Measurements from ENCODE around the gene ONECUT3. TPM values are rescaled to one million over a fixed set of nuclear protein-coding genes. Genes with fewer than 3 reads are reported as not detected.

Gene ONECUT3
- total RNA-seq, 5 donors from 2014 or later (not counting 1 experiment from before 2014, with no cell fraction given) = 0.03 TPM; not detected in 3

DNA sequence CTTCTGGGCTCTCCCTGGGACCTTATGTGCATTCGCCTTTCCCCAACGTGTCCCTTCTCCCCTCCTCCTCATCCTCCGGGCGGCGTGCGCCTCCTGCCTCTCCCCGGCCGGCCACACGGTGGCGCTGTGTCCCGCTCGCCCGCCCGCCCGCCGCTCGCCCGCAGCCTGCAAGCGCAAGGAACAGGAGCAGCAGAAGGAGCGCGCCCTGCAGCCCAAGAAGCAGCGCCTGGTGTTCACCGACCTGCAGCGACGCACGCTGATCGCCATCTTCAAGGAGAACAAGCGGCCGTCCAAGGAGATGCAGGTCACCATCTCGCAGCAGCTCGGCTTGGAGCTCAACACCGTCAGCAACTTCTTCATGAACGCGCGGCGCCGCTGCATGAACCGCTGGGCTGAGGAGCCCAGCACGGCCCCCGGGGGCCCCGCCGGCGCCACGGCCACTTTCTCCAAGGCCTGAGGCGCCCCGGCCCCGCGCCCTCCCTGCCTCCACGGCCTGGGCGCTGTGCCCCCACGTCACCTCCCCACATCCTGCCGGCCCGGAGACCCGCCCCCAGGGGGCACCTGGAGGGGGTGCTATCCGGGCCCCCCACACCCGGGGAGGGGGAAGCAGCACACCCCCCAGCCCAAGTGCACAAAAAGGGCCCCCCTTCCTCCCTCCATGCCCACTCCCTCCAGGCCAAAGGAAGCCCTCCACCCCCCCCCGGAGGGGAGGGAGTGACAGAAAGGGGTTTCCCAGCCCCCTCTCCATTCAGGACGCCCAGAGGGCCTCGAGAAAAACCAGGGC is 21.9 kb downstream of the ONECUT3 start:
- Mint-ChIP-seq H3K4me1 (peaks cover 0 to 6% (median 1%) of the 10 kb centered on the region in 3 donors), H3K27me3 (peaks cover 48 to 74% of the 10 kb centered on the region in 2 donors), H3K36me3 (no peaks in the 10 kb centered on the region), H3K9me3 (peaks cover 0 to 15% (median 12%) of the 10 kb centered on the region in 3 donors), H3K4me3 (no peak overlapping the region), H3K27ac (no peak overlapping the region)
- H3K36me3 ChIP-seq (ENCODE audit: control insufficient read depth in 2 of 2, extremely low read depth in 1 of 2, insufficient read depth in 1 of 2, low read length in 1 of 2) = no peaks in the 10 kb centered on the region
- no peak overlapping the region for H3K4me3 ChIP-seq (ENCODE audit: control insufficient read depth in 1 of 2, extremely low read depth in 1 of 2, low read length in 1 of 2)
- peaks cover 0 to 10% of the 10 kb centered on the region in 2 experiments for H3K4me1 ChIP-seq (ENCODE audit: control insufficient read depth in 1 of 2, extremely low read depth in 1 of 2, insufficient read depth in 2 of 2, low read length in 2 of 2)
- DNase-seq = peak in 1 of 35 experiments; percentile 32
- 23% methylated on average over 34 of the region's 59 CpGs for WGBS (ENCODE audit: insufficient coverage)
- H3K27ac ChIP-seq (ENCODE audit: low read length) = no peak overlapping the region
- POLR2A ChIA-PET = no interaction called here
- CTCF ChIA-PET = no interaction called here
- H3K9me3 ChIP-seq = peaks cover 2% of the 10 kb centered on the region
- peaks cover 9 to 91% of the 10 kb centered on the region in 2 experiments for H3K27me3 ChIP-seq (replicated peaks in 1 of 2; ENCODE audit: control insufficient read depth in 2 of 2, extremely low read depth in 1 of 2, insufficient read depth in 2 of 2, low read length in 1 of 2)
- ATAC-seq (replicated peaks in 1 of 4) = no peak

GRCh38 chr19:1775951-1776605 is 22.8 kb downstream of the ONECUT3 start:
- no peak for DNase-seq
- Mint-ChIP-seq H3K4me1 (peaks cover 0 to 6% (median 1%) of the 10 kb centered on the region in 3 donors), H3K9me3 (peaks cover 0 to 6% (median 6%) of the 10 kb centered on the region in 3 donors), H3K4me3 (no peak overlapping the region), H3K27ac (no peak overlapping the region), H3K36me3 (no peaks in the 10 kb centered on the region), H3K27me3 (peaks cover 43 to 75% of the 10 kb centered on the region in 2 donors)
- POLR2A ChIA-PET = no interaction called here
- WGBS (ENCODE audit: insufficient coverage) = 5% methylated on average over 25 of the region's 50 CpGs
- peaks cover 12 to 94% of the 10 kb centered on the region in 2 experiments for H3K27me3 ChIP-seq (replicated peaks in 1 of 2; ENCODE audit: control insufficient read depth in 2 of 2, extremely low read depth in 1 of 2, insufficient read depth in 2 of 2, low read length in 1 of 2)
- no peak overlapping the region for H3K27ac ChIP-seq (ENCODE audit: low read length)
- H3K4me1 ChIP-seq (ENCODE audit: control insufficient read depth in 1 of 2, extremely low read depth in 1 of 2, insufficient read depth in 2 of 2, low read length in 2 of 2) = peaks cover 0 to 10% of the 10 kb centered on the region in 2 experiments
- no peak for ATAC-seq (replicated peaks in 1 of 4)
- H3K9me3 ChIP-seq = peaks cover 2% of the 10 kb centered on the region
- no peak overlapping the region for H3K4me3 ChIP-seq (ENCODE audit: control insufficient read depth in 1 of 2, extremely low read depth in 1 of 2, low read length in 1 of 2)
- no peaks in the 10 kb centered on the region for H3K36me3 ChIP-seq (ENCODE audit: control insufficient read depth in 2 of 2, extremely low read depth in 1 of 2, insufficient read depth in 1 of 2, low read length in 1 of 2)
- CTCF ChIA-PET = interaction anchor here (0.5 to 0.7 kb wide), 2 partner anchors 321 to 433 kb away, joined by 5 to 8 read pairs; no protein-coding TSS in a partner anchor

GRCh38 chr19:1776606-1777147 is 23.4 kb downstream of the ONECUT3 start:
- H3K36me3 ChIP-seq (ENCODE audit: control insufficient read depth in 2 of 2, extremely low read depth in 1 of 2, insufficient read depth in 1 of 2, low read length in 1 of 2) = no peaks in the 10 kb centered on the region
- Mint-ChIP-seq H3K4me3 (no peak overlapping the region), H3K27me3 (peaks cover 38 to 73% of the 10 kb centered on the region in 2 donors), H3K4me1 (peaks cover 0 to 6% (median 1%) of the 10 kb centered on the region in 3 donors), H3K27ac (no peak overlapping the region), H3K9me3 (no peaks in the 10 kb centered on the region), H3K36me3 (no peaks in the 10 kb centered on the region)
- 5% methylated on average over 21 of the region's 23 CpGs for WGBS (ENCODE audit: insufficient coverage)
- H3K9me3 ChIP-seq = peaks cover under 1% of the 10 kb centered on the region
- H3K27me3 ChIP-seq (replicated peaks in 1 of 2; ENCODE audit: control insufficient read depth in 2 of 2, extremely low read depth in 1 of 2, insufficient read depth in 2 of 2, low read length in 1 of 2) = peaks cover 12 to 97% of the 10 kb centered on the region in 2 experiments
- DNase-seq = no peak
- ChIA-PET POLR2A (interaction anchor here in 1 of 2 donors (0.7 kb wide), 1 partner anchor 141 kb away, joined by 3 read pairs; no protein-coding TSS in a partner anchor), CTCF (interaction anchor here in 1 of 2 donors (0.6 kb wide), 1 partner anchor 618 kb away, joined by 3 read pairs; no protein-coding TSS in a partner anchor)
- ATAC-seq (replicated peaks in 1 of 4) = no peak
- H3K4me1 ChIP-seq (ENCODE audit: control insufficient read depth in 1 of 2, extremely low read depth in 1 of 2, insufficient read depth in 2 of 2, low read length in 2 of 2) = peaks cover 0 to 10% of the 10 kb centered on the region in 2 experiments
- H3K4me3 ChIP-seq (ENCODE audit: control insufficient read depth in 1 of 2, extremely low read depth in 1 of 2, low read length in 1 of 2) = no peak overlapping the region
- no peak overlapping the region for H3K27ac ChIP-seq (ENCODE audit: low read length)

DNA sequence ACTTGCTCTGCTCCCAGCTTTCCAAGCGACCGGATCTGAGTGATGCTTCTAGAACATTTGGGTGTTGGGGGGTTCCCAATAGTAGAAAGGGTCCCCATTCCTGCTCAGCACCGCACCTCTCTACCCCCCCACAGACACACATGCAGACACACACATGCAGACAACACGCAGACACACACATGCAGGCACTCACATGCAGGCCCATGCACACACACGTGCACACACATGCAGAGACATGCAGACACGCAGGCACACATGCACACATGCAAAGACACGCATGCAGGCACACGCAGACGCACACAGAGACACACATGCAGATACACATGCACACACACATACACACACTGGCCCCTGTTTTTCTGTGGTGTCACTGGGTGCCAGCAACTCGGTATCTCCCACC is 23.8 kb downstream of the ONECUT3 start:
- DNase-seq (no peak), ATAC-seq (replicated peaks in 1 of 4) (no peak)
- Histone ChIP-seq H3K4me1 (ENCODE audit: control insufficient read depth in 1 of 2, extremely low read depth in 1 of 2, insufficient read depth in 2 of 2, low read length in 2 of 2) (peaks cover 0 to 10% of the 10 kb centered on the region in 2 experiments), H3K4me3 (ENCODE audit: control insufficient read depth in 1 of 2, extremely low read depth in 1 of 2, low read length in 1 of 2) (no peak overlapping the region), H3K9me3 (no peaks in the 10 kb centered on the region), H3K36me3 (ENCODE audit: control insufficient read depth in 2 of 2, extremely low read depth in 1 of 2, insufficient read depth in 1 of 2, low read length in 1 of 2) (no peaks in the 10 kb centered on the region), H3K27ac (ENCODE audit: low read length) (no peak overlapping the region), H3K27me3 (replicated peaks in 1 of 2; ENCODE audit: control insufficient read depth in 2 of 2, extremely low read depth in 1 of 2, insufficient read depth in 2 of 2, low read length in 1 of 2) (peaks cover 12 to 97% of the 10 kb centered on the region in 2 experiments)
- Mint-ChIP-seq H3K36me3 (no peaks in the 10 kb centered on the region), H3K27ac (no peak overlapping the region), H3K27me3 (peaks cover 38 to 74% of the 10 kb centered on the region in 2 donors), H3K4me1 (peaks cover 0 to 6% (median 1%) of the 10 kb centered on the region in 3 donors), H3K9me3 (no peaks in the 10 kb centered on the region), H3K4me3 (peak overlapping the region in 1 of 3 donors; percentile 31)
- WGBS (ENCODE audit: insufficient coverage) = 69% methylated on average over 8 of the region's 10 CpGs
- ChIA-PET CTCF (interaction anchor here in 1 of 2 donors (0.6 kb wide), 1 partner anchor 617 kb away, joined by 3 read pairs; no protein-coding TSS in a partner anchor), POLR2A (interaction anchor here in 1 of 2 donors (0.7 kb wide), 1 partner anchor 142 kb away, joined by 3 read pairs; no protein-coding TSS in a partner anchor)

DNA sequence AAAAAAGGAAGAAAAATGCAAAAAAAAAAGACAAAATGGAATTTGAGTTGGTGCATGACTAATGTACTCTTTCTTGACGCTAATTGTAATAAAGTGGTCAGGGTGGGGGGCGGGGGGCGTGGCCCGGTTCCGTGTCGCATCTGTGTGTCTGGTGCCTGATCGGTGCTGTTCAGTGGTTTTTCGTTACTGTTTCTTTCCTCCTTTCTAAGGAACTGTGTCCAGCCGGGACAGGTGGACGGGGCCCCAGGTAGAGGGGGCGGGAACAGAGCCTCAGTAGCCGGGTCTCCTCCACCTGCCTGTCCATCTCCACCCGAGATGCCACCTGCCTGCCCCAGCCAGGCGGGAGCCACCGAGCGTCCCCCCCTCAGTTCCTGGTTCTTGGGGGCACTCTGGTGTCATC is 26.3 kb downstream of the ONECUT3 start:
- no peak overlapping the region for H3K27ac ChIP-seq (ENCODE audit: low read length)
- no peak overlapping the region for H3K4me3 Mint-ChIP-seq
- no peaks in the 10 kb centered on the region for H3K36me3 Mint-ChIP-seq
- peaks cover 35 to 72% of the 10 kb centered on the region in 2 donors for H3K27me3 Mint-ChIP-seq
- H3K9me3 ChIP-seq = no peaks in the 10 kb centered on the region
- no peak overlapping the region for H3K4me3 ChIP-seq (ENCODE audit: control insufficient read depth in 1 of 2, extremely low read depth in 1 of 2, low read length in 1 of 2)
- no peaks in the 10 kb centered on the region for H3K36me3 ChIP-seq (ENCODE audit: control insufficient read depth in 2 of 2, extremely low read depth in 1 of 2, insufficient read depth in 1 of 2, low read length in 1 of 2)
- DNase-seq (no peak), ATAC-seq (replicated peaks in 1 of 4) (no peak)
- ChIA-PET POLR2A (no interaction called here), CTCF (no interaction called here)
- H3K9me3 Mint-ChIP-seq = no peaks in the 10 kb centered on the region
- peaks cover 11 to 99% of the 10 kb centered on the region in 2 experiments for H3K27me3 ChIP-seq (replicated peaks in 1 of 2; ENCODE audit: control insufficient read depth in 2 of 2, extremely low read depth in 1 of 2, insufficient read depth in 2 of 2, low read length in 1 of 2)
- 44% methylated on average over 12 of the region's 16 CpGs for WGBS (ENCODE audit: insufficient coverage)
- H3K4me1 Mint-ChIP-seq = peaks cover 0 to 6% (median 1%) of the 10 kb centered on the region in 3 donors
- H3K27ac Mint-ChIP-seq = no peak overlapping the region
- peaks cover 0 to 10% of the 10 kb centered on the region in 2 experiments for H3K4me1 ChIP-seq (ENCODE audit: control insufficient read depth in 1 of 2, extremely low read depth in 1 of 2, insufficient read depth in 2 of 2, low read length in 2 of 2)
